BJ (cell line): Measurements from ENCODE around the gene PPP6R1. TPM values are rescaled to one million over a fixed set of nuclear protein-coding genes. Genes with fewer than 3 reads are reported as not detected.

Experiments used
- CTCF ChIA-PET: fragments of 350-600 bp; formaldehyde crosslinking; extraction: SDS; loops from one replicate; lab custom pipeline; 2021; ENCODE audit warnings: antibody characterized with exemption, inconsistent platforms; lab: Yijun Ruan, JAX
- POLR2A ChIA-PET: fragments of 300-600 bp; sonication (Branson Sonifier 250); formaldehyde crosslinking; extraction: SDS; loops from one replicate; lab custom pipeline; 2021; ENCODE audit warnings: antibody characterized with exemption; lab: Charles Lee
- DNase-seq: peaks from one replicate; pipeline ENCODE4 v3.0.0-alpha.2; 2011; ENCODE audit warnings: low read depth
- H3K27me3 ChIP-seq: 2 replicates; pipeline ENCODE4 v1.6.0; 2011; ENCODE audit warnings: low read length; ENCODE audit not compliant: control insufficient read depth, insufficient read depth
- H3K36me3 ChIP-seq: 2 replicates; pipeline ENCODE4 v1.5.1; 2011; ENCODE audit warnings: low read length; ENCODE audit not compliant: control insufficient read depth, insufficient read depth
- H3K4me3 ChIP-seq: 2 replicates; pipeline ENCODE4 v1.5.1; 2011; ENCODE audit warnings: low read depth, mild to moderate bottlenecking, control low read depth, low read length
- polyA plus RNA-seq: library from polyadenylated mRNA; depleted of rRNA; stranded (reverse); fragments of >200 nt; gene quantifications from 2 replicates; pipeline ENCODE4 v1.2.3, GENCODE V29; 2011
- TF ChIP-seq, protein P1 (sequence below): IDR thresholded peaks from 2 replicates; pipeline ENCODE4 v1.5.1; 2011; ENCODE audit warnings: low read depth, mild to moderate bottlenecking, control low read depth, inconsistent platforms, low read length, moderate library complexity; ENCODE audit not compliant: insufficient read depth

The PPP6R1 gene
- polyA plus RNA-seq, 1 experiment: 42.5 TPM

- CTCF ChIA-PET: no interaction called here
- no peak for DNase-seq
- H3K36me3 ChIP-seq: peaks cover 15% of the 10 kb centered on the region
- H3K4me3 ChIP-seq: no peak overlapping the region
- POLR2A ChIA-PET: no interaction called here
- H3K27me3 ChIP-seq: no peaks in the 10 kb centered on the region
- TF ChIP-seq, protein P1, sequence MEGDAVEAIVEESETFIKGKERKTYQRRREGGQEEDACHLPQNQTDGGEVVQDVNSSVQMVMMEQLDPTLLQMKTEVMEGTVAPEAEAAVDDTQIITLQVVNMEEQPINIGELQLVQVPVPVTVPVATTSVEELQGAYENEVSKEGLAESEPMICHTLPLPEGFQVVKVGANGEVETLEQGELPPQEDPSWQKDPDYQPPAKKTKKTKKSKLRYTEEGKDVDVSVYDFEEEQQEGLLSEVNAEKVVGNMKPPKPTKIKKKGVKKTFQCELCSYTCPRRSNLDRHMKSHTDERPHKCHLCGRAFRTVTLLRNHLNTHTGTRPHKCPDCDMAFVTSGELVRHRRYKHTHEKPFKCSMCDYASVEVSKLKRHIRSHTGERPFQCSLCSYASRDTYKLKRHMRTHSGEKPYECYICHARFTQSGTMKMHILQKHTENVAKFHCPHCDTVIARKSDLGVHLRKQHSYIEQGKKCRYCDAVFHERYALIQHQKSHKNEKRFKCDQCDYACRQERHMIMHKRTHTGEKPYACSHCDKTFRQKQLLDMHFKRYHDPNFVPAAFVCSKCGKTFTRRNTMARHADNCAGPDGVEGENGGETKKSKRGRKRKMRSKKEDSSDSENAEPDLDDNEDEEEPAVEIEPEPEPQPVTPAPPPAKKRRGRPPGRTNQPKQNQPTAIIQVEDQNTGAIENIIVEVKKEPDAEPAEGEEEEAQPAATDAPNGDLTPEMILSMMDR: no peak
Measured at GRCh38 chr19:55272142-55272541, 13.3 kb upstream of the PPP6R1 start.

DNA sequence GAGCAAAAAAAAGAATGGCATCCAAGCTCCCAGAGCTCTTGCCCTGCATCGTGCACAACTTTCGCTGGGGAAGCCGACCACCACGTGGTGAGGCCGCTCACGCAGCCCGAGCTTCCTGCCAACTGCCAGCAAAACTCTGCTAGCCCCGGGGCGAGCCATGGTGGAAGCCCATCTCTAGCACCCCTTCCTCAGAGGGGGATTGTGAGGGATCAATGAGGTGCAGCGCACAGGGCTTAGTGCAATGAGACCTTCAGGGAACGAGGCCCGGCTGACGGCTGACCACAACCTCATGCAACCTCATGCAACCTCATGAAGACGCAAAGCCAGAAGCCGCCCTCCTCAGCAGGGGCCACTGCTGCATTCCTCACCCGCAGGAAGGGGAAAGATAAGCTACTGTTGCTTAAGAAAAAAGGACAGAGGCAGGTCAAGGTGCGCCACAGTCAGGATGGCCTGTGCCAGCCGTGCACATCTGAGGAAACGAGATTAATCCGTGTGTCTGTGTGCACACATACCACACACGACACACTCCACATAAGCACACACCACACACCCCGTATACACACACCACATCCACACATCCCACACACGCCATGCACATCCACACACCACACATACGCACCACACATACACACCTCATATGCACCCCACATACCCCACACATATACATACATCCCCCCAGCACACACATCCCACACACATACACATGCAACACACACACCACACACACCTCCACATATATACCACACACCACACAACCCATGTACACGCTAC, 11.5 kb upstream of the PPP6R1 start:
- CTCF ChIA-PET: interaction anchor here (0.6 to 1.1 kb wide), 2 partner anchors 19 to 27 kb away, joined by 3 read pairs; no protein-coding TSS in a partner anchor

GRCh38 chr19:55269299-55269698, 10.5 kb upstream of the PPP6R1 start:
- Histone ChIP-seq H3K4me3 (no peak overlapping the region), H3K27me3 (no peaks in the 10 kb centered on the region), H3K36me3 (peaks cover 8% of the 10 kb centered on the region)
- TF ChIP-seq, protein P1: no peak
- ChIA-PET CTCF (interaction anchor here (1.0 kb wide), 2 partner anchors 9 to 22 kb away, joined by 3 to 4 read pairs; no protein-coding TSS in a partner anchor), POLR2A (no interaction called here)
- DNase-seq: no peak

More for the DNA sequence above, 11.5 kb upstream of the PPP6R1 start:
- Histone ChIP-seq H3K4me3 (no peak overlapping the region), H3K27me3 (no peaks in the 10 kb centered on the region), H3K36me3 (peaks cover 9% of the 10 kb centered on the region)
- TF ChIP-seq, protein P1: no peak
- no peak for DNase-seq
- POLR2A ChIA-PET: no interaction called here

GRCh38 chr19:55266840-55267239, 8.0 kb upstream of the PPP6R1 start:
- TF ChIP-seq, protein P1: no peak
- CTCF ChIA-PET: interaction anchor here (1.5 kb wide), 1 partner anchor 36 kb away, joined by 5 read pairs; no protein-coding TSS in a partner anchor
- Histone ChIP-seq H3K4me3 (no peak overlapping the region), H3K27me3 (no peaks in the 10 kb centered on the region), H3K36me3 (no peaks in the 10 kb centered on the region)
- POLR2A ChIA-PET: no interaction called here
- DNase-seq: no peak

GRCh38 chr19:55266404-55266803, 7.6 kb upstream of the PPP6R1 start:
- Histone ChIP-seq H3K4me3 (no peak overlapping the region), H3K36me3 (no peaks in the 10 kb centered on the region), H3K27me3 (no peaks in the 10 kb centered on the region)
- TF ChIP-seq, protein P1: no peak
- DNase-seq: no peak
- ChIA-PET CTCF (no interaction called here), POLR2A (no interaction called here)
